GM19324 (cell line): Measurements from ENCODE around the gene CTNNA3.
"Not testable (repeated sequence)": the region's sequence is repeated elsewhere in the genome, so short reads cannot be mapped to it uniquely, and the experiment has no call there.

Source experiments
- ATAC-seq: cut with Tn5 transposase; IDR thresholded peaks from one replicate; pipeline ENCODE4 v1.9.1; 2021; ENCODE audit warnings: mild to moderate bottlenecking, moderate library complexity; ENCODE audit not compliant: unreplicated experiment, low FRiP score

Gene CTNNA3

DNA sequence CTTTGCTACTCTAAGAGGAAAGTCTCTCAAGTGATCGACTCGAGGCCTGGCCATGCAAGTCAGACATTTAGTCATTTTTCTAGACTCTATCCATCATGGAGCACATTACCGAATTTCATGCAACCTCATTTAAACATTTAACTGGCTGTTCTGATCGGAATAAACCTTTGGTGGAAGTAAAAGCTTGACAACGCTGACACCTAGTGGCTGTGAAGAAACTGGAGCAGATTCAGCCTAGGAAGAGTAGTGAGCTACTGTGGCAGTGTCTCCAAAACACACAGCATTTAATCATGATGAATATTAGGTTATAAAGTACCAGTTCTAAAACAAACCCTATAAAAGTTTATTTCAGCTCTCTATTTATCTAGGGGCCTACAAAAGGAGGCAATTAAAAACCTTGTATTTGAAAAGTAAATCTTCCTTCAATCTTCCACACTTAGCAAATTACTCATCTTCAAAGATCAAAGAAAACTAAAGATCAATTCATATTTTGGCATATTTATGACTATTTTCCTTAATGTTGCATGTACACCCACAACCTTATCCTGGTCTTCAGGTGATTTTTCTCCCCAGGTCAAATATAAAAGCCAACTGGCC is 175.0 kb downstream of the CTNNA3 start:
- peak; percentile 76 for ATAC-seq

DNA sequence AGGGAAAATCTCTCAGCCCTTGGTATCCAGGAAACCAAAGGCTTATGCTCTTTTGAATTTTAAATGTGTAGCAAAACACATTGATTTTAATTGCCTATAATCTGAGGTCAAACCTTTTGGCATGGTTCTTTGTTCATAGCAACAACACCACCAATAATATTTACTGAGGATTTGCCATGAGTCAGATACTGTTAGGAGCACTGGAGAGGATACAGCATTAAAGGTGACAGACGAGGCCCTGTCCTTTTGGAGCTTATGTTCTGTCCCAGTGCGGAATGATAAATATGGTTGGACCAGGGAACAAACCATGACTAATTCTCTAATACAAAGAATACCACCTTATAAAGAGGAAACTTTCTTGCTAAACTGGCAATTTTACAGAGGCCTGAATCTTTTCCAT is 176.6 kb downstream of the CTNNA3 start:
- no peak for ATAC-seq

DNA sequence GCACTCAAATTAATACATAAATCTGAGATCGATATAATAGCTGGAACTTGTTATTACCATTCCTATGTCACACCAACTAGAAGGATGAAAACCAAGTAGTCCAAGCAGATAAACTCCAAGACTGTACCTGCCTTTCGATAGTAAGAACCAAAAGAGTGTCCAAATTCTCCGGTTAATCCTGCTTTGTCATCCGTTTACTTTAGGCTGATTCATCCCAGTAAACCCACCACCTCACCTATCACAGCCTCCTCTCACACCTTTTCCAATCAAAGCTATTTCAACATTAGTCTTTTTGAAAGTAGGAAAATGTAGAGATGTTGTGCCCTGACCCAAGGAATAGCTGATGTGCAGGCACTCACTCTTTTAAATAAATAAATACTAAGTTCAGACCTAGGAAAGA is 177.2 kb downstream of the CTNNA3 start:
- no peak for ATAC-seq

DNA sequence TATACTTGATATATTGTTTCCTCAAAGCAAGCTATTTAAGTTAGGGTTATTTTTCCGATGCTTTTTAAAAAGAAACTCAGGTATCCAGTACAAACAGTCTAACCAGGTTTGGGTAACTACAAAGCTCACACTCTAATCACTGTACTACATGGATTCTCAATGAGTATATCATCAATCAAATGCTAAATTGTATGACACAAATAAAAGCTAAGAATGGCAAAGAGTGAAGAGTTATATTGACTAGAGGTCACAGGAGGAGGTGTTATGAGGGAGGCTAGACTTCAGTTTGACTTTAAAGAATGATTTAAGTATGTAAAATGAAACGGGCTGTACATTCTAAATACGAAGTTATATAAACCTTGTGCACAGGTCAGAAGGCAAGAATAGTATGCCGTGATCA is 178.0 kb downstream of the CTNNA3 start:
- ATAC-seq = no peak

DNA sequence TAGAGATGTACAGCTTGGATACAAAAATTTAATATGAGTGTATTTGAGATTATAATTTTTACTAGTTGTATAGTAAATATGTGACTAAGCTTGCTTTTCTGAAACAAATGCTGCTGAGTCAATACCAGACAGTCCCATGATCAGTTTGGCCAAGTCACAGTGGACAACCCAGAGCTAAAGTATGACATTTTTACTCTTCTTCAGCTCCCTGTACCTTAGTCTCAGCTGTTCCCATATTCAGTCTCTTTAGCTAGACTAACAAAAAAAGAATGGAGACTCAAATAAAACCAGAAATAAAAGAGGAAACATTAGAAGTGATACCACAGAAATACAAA is 189.3 kb downstream of the CTNNA3 start:
- no peak for ATAC-seq

DNA sequence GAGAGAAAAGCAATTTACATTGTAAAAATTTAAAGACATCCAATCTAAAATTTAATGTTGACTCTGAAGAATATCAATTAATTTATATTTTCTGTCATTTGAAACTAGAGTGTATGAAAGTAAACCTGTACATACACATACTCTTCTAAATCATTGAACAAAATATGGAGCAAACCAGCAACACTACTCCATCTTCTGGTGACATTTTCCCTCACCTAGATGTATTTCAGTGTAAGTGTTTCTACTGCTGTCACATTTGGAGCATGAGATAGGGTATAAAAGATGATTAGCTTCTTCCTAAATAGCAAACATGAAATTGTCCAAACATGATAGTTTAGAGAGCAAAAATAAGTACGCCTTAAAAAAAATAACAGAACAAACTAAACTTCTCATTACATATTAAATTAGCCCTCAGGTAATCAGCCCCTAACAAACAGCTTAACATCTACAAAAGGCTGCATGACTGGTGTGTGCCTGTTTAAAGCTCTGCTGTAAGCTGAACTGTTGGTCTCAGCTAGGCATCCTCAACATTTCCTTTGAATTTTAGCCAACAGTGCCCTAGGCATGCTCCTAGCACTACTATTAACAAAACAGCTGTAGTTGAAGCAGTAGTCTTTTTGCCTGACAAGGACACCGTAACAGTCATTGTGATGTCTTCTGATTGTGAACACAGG is 189.8 kb downstream of the CTNNA3 start:
- ATAC-seq = no peak

DNA sequence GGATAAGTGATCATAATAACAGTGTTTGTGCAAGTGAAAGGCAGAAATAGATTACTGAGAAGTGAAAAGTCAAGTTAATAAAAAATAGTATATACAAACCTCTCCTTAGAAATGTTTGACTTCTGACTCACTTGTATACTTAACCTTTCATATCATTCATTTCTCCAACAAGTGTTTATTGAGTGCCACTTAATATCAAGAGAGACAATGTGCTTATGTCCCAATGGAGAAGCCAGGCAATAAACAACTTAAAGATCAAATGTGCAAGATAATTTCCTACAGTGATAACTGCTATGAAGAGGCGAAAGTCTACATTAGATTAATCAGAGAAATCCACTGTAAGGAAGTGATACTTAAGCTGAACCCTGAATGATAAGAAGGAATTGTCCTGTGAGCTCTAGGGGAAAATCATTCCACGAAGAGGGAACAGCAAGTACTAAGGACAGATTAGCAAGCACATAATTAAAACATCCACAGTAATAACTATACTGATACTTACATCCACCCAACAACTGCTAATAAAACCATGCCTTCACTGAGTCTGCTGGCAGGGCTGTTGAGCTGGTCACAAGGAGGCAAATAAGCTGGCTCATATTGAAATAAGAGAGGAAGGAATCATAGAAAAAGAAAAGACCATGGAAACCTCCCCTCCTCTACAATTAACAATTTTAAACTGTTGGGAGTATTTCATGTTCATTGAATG is 203.5 kb downstream of the CTNNA3 start:
- no peak for ATAC-seq

DNA sequence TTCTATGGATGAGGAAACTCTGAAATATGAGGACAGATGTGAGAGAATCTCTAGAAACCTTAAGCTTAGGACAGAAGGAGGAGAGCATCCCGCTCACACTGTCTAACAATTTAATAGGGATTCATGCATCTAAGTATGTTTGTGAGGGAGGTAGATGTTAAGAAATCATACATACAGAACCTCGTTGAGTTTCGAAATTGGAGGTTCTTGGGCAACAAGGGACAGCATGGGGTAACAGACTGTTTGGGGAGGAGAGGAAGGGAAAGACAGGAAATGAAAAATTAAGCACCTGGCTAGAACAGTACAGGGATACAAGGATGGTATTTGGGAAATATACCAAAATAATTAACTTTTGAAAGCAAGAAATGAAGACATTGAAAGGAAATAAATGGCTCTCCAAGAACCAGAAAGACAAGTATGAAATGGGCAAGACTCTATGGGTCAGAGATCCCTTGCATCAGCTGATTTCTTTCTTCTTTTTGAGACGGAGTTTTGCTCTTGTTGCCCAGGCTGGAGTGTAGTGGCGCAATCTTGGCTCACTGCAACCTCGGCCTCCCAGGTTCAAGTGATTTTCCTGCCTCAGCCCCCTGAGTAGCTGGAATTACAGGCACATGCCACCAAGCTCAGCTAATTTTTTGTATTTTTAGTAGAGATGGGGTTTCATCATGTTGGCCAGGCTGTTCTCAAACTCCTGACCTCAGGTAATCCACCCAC is 207.9 kb downstream of the CTNNA3 start:
- no peak for ATAC-seq

DNA sequence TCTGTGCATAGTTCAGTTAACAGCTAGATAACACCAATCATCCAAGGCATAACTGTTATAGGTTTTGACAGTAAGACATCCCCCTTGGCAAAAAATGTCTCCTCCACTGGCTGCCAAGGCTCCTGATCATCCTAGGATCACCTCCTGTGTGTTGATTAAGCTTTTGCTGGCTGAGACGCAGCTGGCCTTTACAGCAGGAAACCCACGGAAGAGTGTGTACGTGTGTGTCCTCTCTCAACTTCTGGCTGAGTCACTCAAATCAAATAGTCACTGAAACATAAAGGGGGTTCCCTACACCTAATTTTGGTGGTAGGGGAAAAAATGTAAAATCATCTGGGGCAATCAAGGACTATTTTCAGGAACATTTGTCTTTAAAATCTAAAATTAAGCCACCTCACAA is 208.8 kb downstream of the CTNNA3 start:
- ATAC-seq = no peak

DNA sequence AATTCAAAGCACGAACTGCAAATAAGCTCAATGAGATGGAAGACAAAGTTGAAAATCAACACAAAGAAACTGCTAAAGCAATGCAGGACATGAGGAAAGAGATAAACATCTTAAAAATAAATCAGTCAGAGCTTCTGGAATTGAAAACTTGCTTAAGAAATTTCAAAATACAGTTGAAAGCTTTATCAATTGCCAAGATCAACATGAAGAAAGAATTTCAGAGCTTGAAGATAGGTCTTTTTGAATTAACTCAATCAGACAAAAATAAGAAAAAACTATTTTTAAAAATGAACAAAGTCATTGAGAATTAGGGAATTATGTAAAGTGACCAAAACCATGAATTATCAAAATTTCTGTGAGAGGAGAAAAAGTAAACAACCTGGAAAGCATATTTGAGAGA is 218.1 kb downstream of the CTNNA3 start:
- no peak for ATAC-seq

DNA sequence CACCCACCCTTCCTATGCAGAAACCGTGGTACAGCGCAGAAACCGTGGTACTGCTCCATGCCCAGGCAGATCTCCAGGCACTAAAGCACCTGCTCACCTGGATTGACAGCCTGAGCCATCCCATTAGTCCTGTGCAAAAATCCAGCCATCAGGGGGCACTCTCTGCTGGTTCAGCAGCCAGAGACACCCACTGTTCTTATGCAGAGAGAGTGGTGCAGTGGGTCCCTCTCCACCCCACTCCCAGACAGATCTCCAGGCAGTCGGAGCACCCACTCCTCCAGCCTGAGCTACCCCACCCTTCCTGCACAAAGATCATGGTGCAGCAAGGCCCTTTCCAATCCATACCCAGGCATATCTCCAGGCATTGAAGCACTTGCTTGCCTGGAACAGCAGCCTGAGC is 219.8 kb downstream of the CTNNA3 start:
- ATAC-seq = no peak

DNA sequence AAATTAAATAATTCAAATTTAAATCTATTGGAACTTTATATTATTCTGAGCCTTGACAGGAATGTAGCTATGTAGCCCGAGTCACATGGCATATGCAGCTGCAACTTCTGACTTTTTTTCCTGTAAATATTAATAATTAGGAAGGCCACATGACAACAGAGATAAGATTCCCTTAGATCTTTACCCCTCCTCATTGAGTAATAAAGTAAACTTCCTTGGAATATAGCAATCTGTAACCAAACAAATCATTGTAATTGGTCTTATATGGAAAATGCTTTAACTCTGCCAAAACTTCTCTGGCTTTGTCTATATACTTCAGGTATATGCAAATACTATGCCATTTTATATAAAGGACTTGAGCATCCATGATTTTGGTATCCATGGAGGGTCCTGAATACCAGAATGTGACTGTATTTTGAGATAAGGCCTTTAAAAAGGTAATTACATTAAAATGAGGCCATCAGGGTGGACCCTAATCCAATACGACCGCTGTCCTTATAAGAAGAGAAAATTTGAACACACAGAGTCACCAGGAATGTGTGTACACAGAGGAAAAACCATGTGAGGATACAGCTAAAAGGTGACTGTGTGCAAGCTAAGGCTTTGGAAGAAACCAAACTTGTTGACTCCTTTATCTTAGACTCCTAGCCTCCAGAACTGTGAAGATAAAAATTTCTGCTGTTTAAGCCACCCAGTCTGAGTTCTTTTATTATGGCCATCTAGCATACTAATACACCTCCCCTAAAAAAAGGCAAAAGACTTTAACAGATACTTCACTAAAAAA is 222.0 kb downstream of the CTNNA3 start:
- ATAC-seq = no peak

DNA sequence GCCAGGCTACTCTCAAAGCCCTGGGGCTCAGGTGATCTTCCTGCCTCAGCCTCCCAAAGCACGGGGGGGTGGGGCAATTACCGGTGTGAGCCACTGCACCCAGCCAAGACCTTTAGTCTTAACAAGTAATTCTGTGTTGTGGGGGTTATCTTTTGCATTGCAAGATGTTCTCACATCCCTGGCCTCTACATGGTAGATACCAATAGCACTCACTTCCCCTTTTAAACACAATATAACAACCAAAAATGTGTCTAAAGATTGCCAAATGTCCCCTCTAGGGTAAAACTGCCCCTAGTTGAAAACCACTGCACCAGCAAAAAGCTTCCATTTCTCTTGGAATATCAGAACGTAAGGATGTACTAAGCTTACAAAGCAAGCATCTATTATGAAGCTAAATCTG is 225.0 kb downstream of the CTNNA3 start:
- ATAC-seq = no peak

DNA sequence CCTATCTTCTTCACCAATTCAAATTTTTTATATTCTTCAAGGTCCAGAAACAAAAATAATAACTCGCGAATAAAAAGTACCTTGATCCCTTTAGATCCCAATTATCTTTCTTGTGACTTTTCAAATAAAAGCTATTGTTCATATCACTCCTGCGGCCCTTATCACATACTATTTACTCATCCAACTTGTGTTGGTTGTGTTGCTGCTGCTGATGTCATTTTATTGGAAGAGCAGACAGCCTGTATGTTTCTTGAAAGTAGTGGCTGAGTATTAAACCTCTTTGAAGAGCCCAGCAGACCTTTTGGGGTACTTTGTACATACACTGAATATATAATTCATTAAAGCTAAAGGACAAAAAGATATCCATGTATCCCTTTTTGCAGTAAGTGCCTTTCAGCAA is 231.7 kb downstream of the CTNNA3 start:
- no peak for ATAC-seq

DNA sequence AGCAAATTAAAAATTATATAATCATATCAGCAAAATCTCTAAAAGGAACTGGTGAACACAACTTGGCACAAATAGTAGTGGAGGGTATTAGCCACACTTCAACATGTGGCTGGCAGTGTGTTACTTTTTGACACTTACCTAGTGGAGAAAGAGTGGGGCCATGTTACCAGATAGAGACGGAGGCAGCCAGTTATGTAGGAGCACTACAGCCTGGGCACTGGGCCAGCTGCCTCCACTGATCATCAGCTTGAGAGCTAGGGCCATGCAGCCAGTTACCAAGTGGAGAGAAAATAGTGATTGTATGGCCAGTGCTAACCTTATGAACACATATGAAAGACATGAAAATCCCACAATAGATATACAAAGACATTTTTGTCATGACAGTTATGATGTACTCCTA is 243.1 kb downstream of the CTNNA3 start:
- ATAC-seq = no peak

DNA sequence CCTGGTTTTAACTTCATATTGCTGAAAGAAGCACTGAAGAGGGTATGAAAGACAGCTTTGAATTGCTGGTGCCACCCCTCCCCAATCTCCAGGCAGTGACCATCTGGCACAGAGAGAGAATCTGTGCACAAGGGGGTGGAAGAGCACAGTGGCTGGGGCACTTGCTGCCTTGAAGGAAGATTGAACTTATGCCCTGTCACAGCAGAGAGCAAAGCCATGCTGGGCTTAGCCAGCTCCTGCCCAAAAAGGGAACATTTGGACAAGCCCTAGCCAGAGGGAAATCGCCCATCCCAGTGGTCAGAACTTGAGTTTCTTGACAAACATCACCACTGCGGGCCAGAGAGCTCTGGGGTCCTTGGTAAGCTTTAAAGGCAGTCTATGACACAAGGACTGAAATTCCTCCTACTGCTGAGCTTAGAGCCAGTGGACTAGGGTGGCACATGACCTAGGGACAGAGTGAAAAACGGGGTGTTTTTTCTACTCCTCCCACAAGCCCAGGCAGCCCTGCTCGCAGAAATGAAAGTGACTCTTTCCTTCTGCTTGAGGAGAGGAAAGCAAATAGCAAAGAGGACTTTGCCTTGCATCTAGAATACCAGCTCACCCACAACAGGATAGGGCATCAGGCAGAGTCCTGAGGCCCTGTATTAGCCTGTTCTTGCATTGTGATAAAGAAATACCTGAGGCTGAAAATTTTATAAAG is 257.2 kb downstream of the CTNNA3 start:
- peak; percentile 36 for ATAC-seq

DNA sequence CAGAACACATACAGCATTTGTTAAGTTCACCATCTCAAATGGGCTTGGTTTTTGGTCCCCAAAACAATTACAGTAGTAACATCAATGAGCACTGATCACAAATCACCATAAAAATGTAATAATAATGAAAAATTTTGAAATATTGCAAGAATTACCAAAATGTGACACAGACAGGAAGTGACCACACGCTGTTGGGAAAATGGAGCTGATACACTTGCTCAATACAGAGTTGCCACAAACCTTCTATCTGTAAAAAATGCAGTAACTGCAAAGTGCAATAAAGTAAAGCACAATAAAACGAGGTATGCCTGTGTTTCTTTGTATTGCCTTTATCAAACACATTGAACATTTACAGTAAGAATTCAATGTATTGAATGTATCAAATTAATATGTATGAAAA is 262.7 kb downstream of the CTNNA3 start:
- no peak for ATAC-seq

DNA sequence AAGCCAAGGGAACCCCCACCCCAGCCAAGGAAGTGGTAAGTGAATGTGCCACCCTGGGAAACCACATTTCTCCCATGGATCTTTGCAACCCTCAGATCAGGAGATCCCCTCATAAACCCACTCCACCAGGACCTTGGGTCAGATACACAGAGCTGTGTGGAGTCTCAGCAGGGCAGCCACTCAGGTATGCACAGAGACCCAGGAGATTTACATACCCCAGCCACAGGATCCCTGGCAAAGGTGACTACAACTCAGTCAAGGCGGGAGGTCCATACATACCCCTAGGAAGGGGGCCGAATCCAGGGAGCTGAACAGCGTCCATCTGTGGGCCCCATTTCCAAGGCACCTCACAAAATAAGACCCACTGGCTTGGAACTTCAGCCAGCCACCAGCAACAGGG is 293.4 kb downstream of the CTNNA3 start:
- ATAC-seq = no peak

DNA sequence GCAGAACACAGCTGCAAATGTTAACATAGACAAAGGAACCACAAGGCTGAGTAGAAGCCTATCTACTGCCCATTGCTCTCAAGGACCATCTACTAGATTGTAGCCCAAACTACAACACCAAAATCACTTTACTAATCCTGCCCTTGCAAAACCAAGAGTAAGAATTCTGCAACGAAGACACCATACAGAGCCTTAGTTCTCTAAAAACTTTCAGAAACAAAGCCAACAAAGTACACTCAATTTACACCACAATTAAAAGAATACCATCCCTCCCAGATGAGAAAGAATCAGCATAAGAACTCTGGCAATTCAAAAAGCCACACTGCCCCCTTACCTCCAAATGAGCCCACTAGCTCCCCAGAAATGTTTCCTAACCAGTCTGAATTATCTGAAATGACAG is 294.3 kb downstream of the CTNNA3 start:
- ATAC-seq = no peak

DNA sequence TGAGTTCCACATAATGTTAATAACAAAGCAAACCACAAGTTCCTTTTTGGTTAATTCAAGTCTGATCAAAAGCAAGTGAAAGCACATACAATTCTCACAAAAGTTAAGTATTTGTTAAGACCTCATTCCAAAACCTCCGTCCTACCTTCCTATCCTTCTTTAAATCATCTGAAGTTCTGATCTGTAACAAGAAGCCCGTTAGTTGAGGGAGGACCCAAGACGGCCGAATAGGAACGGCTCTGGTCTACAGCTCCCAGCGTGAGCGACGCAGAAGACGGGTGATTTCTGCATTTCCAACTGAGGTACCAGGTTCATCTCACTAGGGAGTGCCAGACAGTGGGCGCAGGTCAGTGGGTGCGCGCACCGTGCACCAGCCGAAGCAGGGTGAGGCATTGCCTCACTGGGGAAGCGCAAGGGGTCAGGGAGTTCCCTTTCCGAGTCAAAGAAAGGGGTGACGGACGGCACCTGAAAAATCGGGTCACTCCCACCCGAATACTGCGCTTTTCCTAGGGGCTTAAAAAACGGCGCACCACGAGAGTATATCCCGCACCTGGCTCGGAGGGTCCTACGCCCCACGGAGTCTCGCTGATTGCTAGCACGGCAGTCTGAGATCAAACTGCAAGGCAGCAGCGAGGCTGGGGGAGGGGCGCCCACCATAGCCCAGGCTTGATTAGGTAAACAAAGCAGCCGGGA is 309.0 kb downstream of the CTNNA3 start:
- not testable (repeated sequence) for ATAC-seq
